Esophagus muscularis mucosa (tissue), 4 donors: ENCODE data around the gene ZSWIM1.

Source experiments
- EP300 ChIP-seq: sonication (generic); formaldehyde crosslinking; IDR thresholded peaks from one replicate; pipeline ENCODE4 v1.6.1; 2017; ENCODE audit warnings: antibody characterized with exemption
- POLR2A ChIP-seq: fragments of 450-650 bp; IDR thresholded peaks from one replicate; pipeline ENCODE4 v1.6.1; 2017; ENCODE audit warnings: antibody characterized with exemption, moderate library complexity, mild to moderate bottlenecking, low read depth
- POLR2AphosphoS5 ChIP-seq, 2 donors: sonication (generic); formaldehyde crosslinking; IDR thresholded peaks; one replicate each; pipeline ENCODE4 v1.6.1; 2017; ENCODE audit warnings: antibody characterized with exemption in 2 of 2
- TF ChIP-seq, protein P1 (sequence below), 3 experiments: fragments of 200-600 bp in 2 of 3; fragments of 450-650 bp in 1 of 3; sonication (generic) in 2 of 3; IDR thresholded peaks; one replicate each; pipeline ENCODE4 v1.5.1; 2017 to 2019; ENCODE audit warnings: antibody characterized with exemption in 3 of 3, mild to moderate bottlenecking in 2 of 3, moderate library complexity in 1 of 3

DNA sequence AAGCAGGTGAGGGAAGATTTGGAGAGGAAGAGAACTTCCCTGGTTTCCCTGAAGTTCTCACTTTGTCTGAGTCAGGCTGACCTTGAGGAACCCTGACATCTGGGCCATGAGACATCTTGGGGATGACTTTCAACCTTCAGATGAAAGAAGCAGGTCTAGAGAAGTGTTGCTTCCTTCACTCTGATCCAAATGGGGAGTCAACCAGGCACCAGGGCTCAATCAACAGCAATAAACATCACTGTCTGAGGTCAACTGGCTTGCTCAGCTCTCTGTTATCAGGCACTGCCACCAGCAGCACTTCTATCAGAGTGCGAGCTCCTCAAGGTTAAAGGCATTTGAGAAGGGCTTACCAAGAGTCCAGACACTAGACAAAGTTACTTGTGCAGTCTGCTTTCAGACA lies 30.1 kb upstream of the ZSWIM1 start:
- TF ChIP-seq, protein P1, sequence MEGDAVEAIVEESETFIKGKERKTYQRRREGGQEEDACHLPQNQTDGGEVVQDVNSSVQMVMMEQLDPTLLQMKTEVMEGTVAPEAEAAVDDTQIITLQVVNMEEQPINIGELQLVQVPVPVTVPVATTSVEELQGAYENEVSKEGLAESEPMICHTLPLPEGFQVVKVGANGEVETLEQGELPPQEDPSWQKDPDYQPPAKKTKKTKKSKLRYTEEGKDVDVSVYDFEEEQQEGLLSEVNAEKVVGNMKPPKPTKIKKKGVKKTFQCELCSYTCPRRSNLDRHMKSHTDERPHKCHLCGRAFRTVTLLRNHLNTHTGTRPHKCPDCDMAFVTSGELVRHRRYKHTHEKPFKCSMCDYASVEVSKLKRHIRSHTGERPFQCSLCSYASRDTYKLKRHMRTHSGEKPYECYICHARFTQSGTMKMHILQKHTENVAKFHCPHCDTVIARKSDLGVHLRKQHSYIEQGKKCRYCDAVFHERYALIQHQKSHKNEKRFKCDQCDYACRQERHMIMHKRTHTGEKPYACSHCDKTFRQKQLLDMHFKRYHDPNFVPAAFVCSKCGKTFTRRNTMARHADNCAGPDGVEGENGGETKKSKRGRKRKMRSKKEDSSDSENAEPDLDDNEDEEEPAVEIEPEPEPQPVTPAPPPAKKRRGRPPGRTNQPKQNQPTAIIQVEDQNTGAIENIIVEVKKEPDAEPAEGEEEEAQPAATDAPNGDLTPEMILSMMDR (IDR thresholded peaks at IDR 0.05): no peak
- TF ChIP-seq EP300 (no peak), POLR2A (no peak), POLR2AphosphoS5 (IDR thresholded peaks at IDR 0.05) (no peak)
